ENCODE results near the gene KLHL17.
A peak's percentile ranks its signal among the peaks of the same experiment; 100 is the strongest.

KLHL17 gene

DNA sequence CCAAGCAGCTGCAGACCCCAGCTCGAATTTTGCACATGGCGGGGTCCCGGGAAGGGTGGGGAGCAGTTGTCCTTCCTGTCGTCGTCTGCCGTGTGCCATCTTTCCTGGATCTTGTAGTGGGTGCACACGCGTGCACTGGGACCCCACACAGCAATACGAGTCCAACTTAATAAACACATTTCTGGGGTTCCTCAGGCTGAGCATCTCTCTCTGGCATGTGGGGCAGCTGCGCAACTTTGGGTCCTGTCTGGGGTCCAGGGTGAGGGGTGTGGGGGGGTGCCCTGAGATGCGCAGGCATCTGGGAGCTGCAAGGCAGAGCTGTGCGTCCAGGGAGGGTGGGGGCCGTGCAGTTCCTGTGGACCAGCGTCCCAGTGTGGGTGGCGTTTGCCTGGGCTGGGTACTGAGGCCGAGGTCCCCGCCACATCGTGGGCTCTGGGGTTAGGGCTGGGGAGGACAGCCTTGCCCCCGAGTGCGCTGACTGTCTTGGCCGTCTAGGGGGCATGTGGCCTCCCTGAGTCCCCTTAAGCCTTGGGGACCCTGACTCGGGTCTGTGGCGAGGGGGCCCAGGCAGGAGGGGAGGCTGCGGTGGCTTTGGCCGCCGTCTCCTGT is 5.2 kb downstream of the KLHL17 start:
- no CpG with 5 or more reads among the region's 26 CpGs for WGBS (ENCODE audit: extremely low coverage, insufficient coverage, insufficient read length)
- Histone ChIP-seq H2AFZ (ENCODE audit: insufficient read depth, low read length, poor library complexity) (no peak overlapping the region), H3K27ac (ENCODE audit: low read depth, low read length) (no peak overlapping the region), H4K12ac (ENCODE audit: low read depth, low read length) (no peak overlapping the region), H2AK5ac (ENCODE audit: low read length) (no peak overlapping the region), H3K18ac (ENCODE audit: low read length) (no peak overlapping the region), H3K79me2 (ENCODE audit: control insufficient read depth, insufficient read depth, low read length, poor library complexity) (no peaks in the 10 kb centered on the region), H3K4me1 (ENCODE audit: control insufficient read depth in 1 of 2, insufficient read depth in 2 of 2, low read length in 2 of 2) (peaks cover 19 to 26% of the 10 kb centered on the region in 2 experiments), H3K4me3 (ENCODE audit: low read depth, low read length) (no peak overlapping the region), H2BK5ac (ENCODE audit: low read depth, low read length, poor library complexity) (no peak overlapping the region), H4K8ac (ENCODE audit: low read depth, low read length) (no peak overlapping the region), H3K27me3 (ENCODE audit: insufficient read depth, low read length) (peaks cover 6% of the 10 kb centered on the region), H3K9me3 (ENCODE audit: insufficient read depth, low read depth, low read length) (peaks cover 5% of the 10 kb centered on the region), H3K9ac (ENCODE audit: low read length) (no peak overlapping the region), H3K79me1 (ENCODE audit: low read length) (peaks cover 6% of the 10 kb centered on the region), H3K36me3 (ENCODE audit: control insufficient read depth in 1 of 2, insufficient read depth in 2 of 2, low read length in 2 of 2) (peaks cover 26 to 35% of the 10 kb centered on the region in 2 experiments), H3K4me2 (ENCODE audit: low read length) (no peak overlapping the region), H2BK12ac (ENCODE audit: low read length) (no peak overlapping the region), H4K91ac (ENCODE audit: low read depth, low read length) (no peak overlapping the region), H3K23ac (ENCODE audit: low read length) (no peak overlapping the region), H3K4ac (ENCODE audit: low read depth, low read length) (no peak overlapping the region), H3K14ac (ENCODE audit: low read length) (no peak overlapping the region), H2BK120ac (ENCODE audit: insufficient read depth, low read length, poor library complexity) (no peak overlapping the region)
- DNase-seq, result no peak

DNA sequence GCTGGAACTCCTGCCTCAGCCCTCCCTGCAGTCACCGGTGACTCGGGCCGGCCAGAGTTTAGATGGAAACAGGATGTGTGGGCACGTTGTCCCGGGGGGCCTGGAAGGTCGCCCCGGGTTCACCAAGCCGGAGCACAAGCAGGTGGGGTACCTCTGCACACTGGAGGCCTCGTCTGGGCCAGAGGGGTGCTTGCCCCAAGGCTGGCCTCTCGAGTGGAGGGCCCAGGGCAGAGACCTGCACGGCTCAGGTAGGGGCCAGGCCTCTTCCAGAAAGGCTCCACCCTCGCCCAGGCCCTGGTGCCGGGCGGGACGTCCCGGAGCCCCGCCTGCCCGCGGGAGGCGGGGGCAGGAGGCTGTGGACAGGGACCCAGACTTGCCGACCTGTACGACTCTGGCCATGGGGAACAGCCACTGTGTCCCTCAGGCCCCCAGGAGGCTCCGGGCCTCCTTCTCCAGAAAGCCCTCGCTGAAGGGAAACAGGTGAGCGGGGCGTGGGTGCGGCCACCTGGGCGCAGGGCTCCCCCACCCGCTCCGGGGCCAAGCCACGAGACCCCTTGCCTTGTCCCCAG is 5.8 kb downstream of the KLHL17 start, which contains the start of gene PLEKHN1:
TSS of gene PLEKHN1 (plus strand) at position 348 of the 569 bp plus-strand sequence. CDS start at position 398, 50 bp downstream.
- Histone ChIP-seq H4K12ac (ENCODE audit: low read depth, low read length) (peak within 1 kb of the TSS; percentile 57), H3K14ac (ENCODE audit: low read length) (peak within 1 kb of the TSS; percentile 85), H3K23ac (ENCODE audit: low read length) (no peak within 1 kb of the TSS), H3K18ac (ENCODE audit: low read length) (peak within 1 kb of the TSS; percentile 10), H3K27me3 (ENCODE audit: insufficient read depth, low read length) (peaks cover 3% of the 10 kb centered on the region), H3K36me3 (ENCODE audit: control insufficient read depth in 1 of 2, insufficient read depth in 2 of 2, low read length in 2 of 2) (peaks cover 26 to 35% of the 10 kb centered on the region in 2 experiments), H2AK5ac (ENCODE audit: low read length) (peak within 1 kb of the TSS; percentile 22), H2BK12ac (ENCODE audit: low read length) (peak within 1 kb of the TSS; percentile 10), H3K4me2 (ENCODE audit: low read length) (peak within 1 kb of the TSS; percentile 79), H3K4me1 (ENCODE audit: control insufficient read depth in 1 of 2, insufficient read depth in 2 of 2, low read length in 2 of 2) (peaks cover 21 to 23% of the 10 kb centered on the region in 2 experiments), H2BK120ac (ENCODE audit: insufficient read depth, low read length, poor library complexity) (peak within 1 kb of the TSS; percentile 65), H2BK5ac (ENCODE audit: low read depth, low read length, poor library complexity) (peak within 1 kb of the TSS; percentile 28), H4K8ac (ENCODE audit: low read depth, low read length) (peak within 1 kb of the TSS; percentile 79), H3K27ac (ENCODE audit: low read depth, low read length) (no peak within 1 kb of the TSS), H3K4ac (ENCODE audit: low read depth, low read length) (no peak within 1 kb of the TSS), H3K79me1 (ENCODE audit: low read length) (peaks cover 4% of the 10 kb centered on the region), H3K9me3 (ENCODE audit: insufficient read depth, low read depth, low read length) (peaks cover 5% of the 10 kb centered on the region), H4K91ac (ENCODE audit: low read depth, low read length) (peak within 1 kb of the TSS; percentile 80), H2AFZ (ENCODE audit: insufficient read depth, low read length, poor library complexity) (peak within 1 kb of the TSS; percentile 32), H3K9ac (ENCODE audit: low read length) (peak within 1 kb of the TSS; percentile 1), H3K4me3 (ENCODE audit: low read depth, low read length) (peak within 1 kb of the TSS; percentile 64), H3K79me2 (ENCODE audit: control insufficient read depth, insufficient read depth, low read length, poor library complexity) (no peaks in the 10 kb centered on the region)
- WGBS (ENCODE audit: extremely low coverage, insufficient coverage, insufficient read length), result no CpG with 5 or more reads among the region's 31 CpGs
- peak; percentile 64 to 74 for DNase-seq

DNA sequence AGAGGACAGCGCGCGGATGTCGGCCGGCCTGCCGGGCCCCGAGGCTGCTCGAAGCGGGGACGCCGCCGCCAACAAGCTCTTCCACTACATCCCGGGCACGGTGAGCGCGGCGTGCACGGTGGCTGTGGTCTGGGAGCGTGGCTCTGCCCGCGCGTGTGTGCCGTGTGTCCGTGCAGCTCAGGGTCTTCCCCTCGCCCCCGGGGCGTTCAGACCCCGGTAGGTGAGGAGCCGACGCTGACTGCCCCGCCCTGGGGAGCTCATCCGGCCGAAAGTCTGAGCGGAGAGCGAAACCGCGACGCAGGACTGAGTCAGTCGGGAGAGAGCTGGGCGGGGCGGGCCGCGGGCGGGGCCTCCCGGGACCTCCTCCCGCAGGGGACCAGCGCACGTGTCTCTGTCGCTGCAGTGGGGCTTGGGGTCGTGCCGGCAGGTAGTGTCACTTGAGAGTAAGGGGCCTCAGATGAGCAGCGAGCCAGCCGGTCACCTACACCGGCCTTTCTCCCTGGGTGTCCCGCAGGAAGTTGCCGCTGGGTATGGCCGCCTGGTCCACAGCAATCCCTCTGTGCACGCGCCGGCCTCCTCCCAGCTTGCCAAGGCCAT is 6.4 kb downstream of the KLHL17 start:
- DNase-seq, result peak; percentile 65 to 75
- Histone ChIP-seq H3K4me1 (ENCODE audit: control insufficient read depth in 1 of 2, insufficient read depth in 2 of 2, low read length in 2 of 2) (peaks cover 18 to 23% of the 10 kb centered on the region in 2 experiments), H2BK120ac (ENCODE audit: insufficient read depth, low read length, poor library complexity) (peak overlapping the region; percentile 65), H2AFZ (ENCODE audit: insufficient read depth, low read length, poor library complexity) (peak overlapping the region; percentile 32), H2BK5ac (ENCODE audit: low read depth, low read length, poor library complexity) (peak overlapping the region; percentile 28), H2AK5ac (ENCODE audit: low read length) (peak overlapping the region; percentile 22), H3K27me3 (ENCODE audit: insufficient read depth, low read length) (peaks cover 3% of the 10 kb centered on the region), H4K91ac (ENCODE audit: low read depth, low read length) (peak overlapping the region; percentile 80), H3K4ac (ENCODE audit: low read depth, low read length) (no peak overlapping the region), H3K36me3 (ENCODE audit: control insufficient read depth in 1 of 2, insufficient read depth in 2 of 2, low read length in 2 of 2) (peaks cover 23 to 31% of the 10 kb centered on the region in 2 experiments), H3K23ac (ENCODE audit: low read length) (no peak overlapping the region), H3K4me2 (ENCODE audit: low read length) (peak overlapping the region; percentile 79), H3K27ac (ENCODE audit: low read depth, low read length) (no peak overlapping the region), H3K18ac (ENCODE audit: low read length) (peak overlapping the region; percentile 10), H3K79me2 (ENCODE audit: control insufficient read depth, insufficient read depth, low read length, poor library complexity) (no peaks in the 10 kb centered on the region), H4K12ac (ENCODE audit: low read depth, low read length) (peak overlapping the region; percentile 57), H3K9ac (ENCODE audit: low read length) (peak overlapping the region; percentile 1), H4K8ac (ENCODE audit: low read depth, low read length) (peak overlapping the region; percentile 79), H3K14ac (ENCODE audit: low read length) (peak overlapping the region; percentile 85), H2BK12ac (ENCODE audit: low read length) (no peak overlapping the region), H3K9me3 (ENCODE audit: insufficient read depth, low read depth, low read length) (peaks cover 1% of the 10 kb centered on the region), H3K4me3 (ENCODE audit: low read depth, low read length) (peak overlapping the region; percentile 64), H3K79me1 (ENCODE audit: low read length) (peaks cover 4% of the 10 kb centered on the region)
- WGBS (ENCODE audit: extremely low coverage, insufficient coverage, insufficient read length), result no CpG with 5 or more reads among the region's 60 CpGs

DNA sequence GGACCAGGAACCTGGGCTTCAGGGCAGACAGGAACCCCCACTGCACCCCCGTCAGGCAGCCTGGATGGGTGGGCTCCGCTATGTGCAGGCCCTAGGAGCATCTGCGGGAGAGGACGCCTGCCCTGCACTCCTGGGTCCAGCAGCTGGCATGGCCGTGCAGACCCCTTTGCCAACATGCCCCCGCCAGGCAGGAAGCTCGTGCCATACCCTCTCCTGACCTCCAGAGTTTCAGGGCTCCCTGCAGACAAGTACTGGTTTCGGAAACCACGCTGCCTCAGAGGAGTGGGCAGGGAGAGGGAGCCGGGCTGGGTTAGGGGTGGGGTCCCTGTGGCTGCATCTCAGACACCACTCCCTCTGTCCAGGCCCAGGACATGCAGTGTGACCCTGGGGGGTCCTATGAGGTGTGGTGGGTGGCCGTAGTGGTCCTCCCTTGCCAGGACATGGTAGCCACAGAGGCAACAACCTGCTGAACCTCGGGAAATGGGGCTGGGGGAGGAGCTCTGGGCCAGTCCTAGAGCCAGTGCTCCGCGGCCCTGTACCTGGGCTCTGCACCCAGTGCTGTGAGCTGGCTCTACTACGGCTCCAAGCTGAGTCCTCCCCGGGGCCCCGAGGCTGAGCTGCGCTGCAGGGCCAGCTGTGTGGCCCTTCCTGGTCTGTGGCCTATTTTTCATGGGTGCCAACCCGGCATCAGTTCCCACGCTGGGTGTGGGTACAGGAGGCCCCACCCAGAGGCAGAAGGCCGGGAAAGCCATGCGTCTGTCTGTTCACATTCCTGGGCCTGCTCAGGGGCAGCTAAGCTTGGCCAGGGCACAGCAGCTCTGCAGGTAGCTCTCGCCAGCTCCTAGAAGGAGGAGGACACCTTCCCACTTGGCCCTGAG is 7.3 kb downstream of the KLHL17 start:
- Histone ChIP-seq H3K18ac (ENCODE audit: low read length) (no peak overlapping the region), H4K8ac (ENCODE audit: low read depth, low read length) (no peak overlapping the region), H3K79me1 (ENCODE audit: low read length) (peaks cover 4% of the 10 kb centered on the region), H3K23ac (ENCODE audit: low read length) (no peak overlapping the region), H3K27ac (ENCODE audit: low read depth, low read length) (no peak overlapping the region), H3K27me3 (ENCODE audit: insufficient read depth, low read length) (peaks cover 3% of the 10 kb centered on the region), H2AFZ (ENCODE audit: insufficient read depth, low read length, poor library complexity) (no peak overlapping the region), H3K4me3 (ENCODE audit: low read depth, low read length) (no peak overlapping the region), H4K12ac (ENCODE audit: low read depth, low read length) (no peak overlapping the region), H3K9ac (ENCODE audit: low read length) (no peak overlapping the region), H2BK120ac (ENCODE audit: insufficient read depth, low read length, poor library complexity) (no peak overlapping the region), H3K9me3 (ENCODE audit: insufficient read depth, low read depth, low read length) (peaks cover 1% of the 10 kb centered on the region), H3K4me2 (ENCODE audit: low read length) (no peak overlapping the region), H3K4ac (ENCODE audit: low read depth, low read length) (no peak overlapping the region), H3K4me1 (ENCODE audit: control insufficient read depth in 1 of 2, insufficient read depth in 2 of 2, low read length in 2 of 2) (peaks cover 18 to 23% of the 10 kb centered on the region in 2 experiments), H4K91ac (ENCODE audit: low read depth, low read length) (no peak overlapping the region), H3K14ac (ENCODE audit: low read length) (no peak overlapping the region), H2BK12ac (ENCODE audit: low read length) (no peak overlapping the region), H3K79me2 (ENCODE audit: control insufficient read depth, insufficient read depth, low read length, poor library complexity) (no peaks in the 10 kb centered on the region), H2AK5ac (ENCODE audit: low read length) (no peak overlapping the region), H3K36me3 (ENCODE audit: control insufficient read depth in 1 of 2, insufficient read depth in 2 of 2, low read length in 2 of 2) (peaks cover 15 to 23% of the 10 kb centered on the region in 2 experiments), H2BK5ac (ENCODE audit: low read depth, low read length, poor library complexity) (no peak overlapping the region)
- no peak for DNase-seq
- WGBS (ENCODE audit: extremely low coverage, insufficient coverage, insufficient read length), result no CpG with 5 or more reads among the region's 23 CpGs

All from trophoblast cell (in vitro differentiated cells and primary cell).